Stimulated activated CD4-positive, alpha-beta T cell treated with anti-CD3 and anti-CD28 coated beads, Interleukin-1b, Interleukin-23, amount 100 ng/mL, for 4 hours (primary cell): ENCODE data around the gene SMYD1.

Source experiments
- DNase-seq, 2 donors: peaks; one replicate each; pipeline ENCODE4 v3.0.0-alpha.2; 2020; ENCODE audit warnings: low read depth in 2 of 2

SMYD1 gene

GRCh38 chr2:88141952-88142351 lies 74.3 kb downstream of the SMYD1 start:
- DNase-seq: no peak

GRCh38 chr2:88144271-88144670 lies 76.6 kb downstream of the SMYD1 start:
- DNase-seq: no peak

- no peak for DNase-seq
Measured at GRCh38 chr2:88144914-88145497, 77.4 kb downstream of the SMYD1 start.

GRCh38 chr2:88146590-88146989 lies 79.0 kb downstream of the SMYD1 start:
- no peak for DNase-seq

GRCh38 chr2:88147145-88147544 lies 79.5 kb downstream of the SMYD1 start:
- no peak for DNase-seq

- DNase-seq: no peak
Measured at GRCh38 chr2:88148929-88149438, 81.4 kb downstream of the SMYD1 start.

- DNase-seq: no peak
Measured at GRCh38 chr2:88159481-88159880, 91.9 kb downstream of the SMYD1 start.

GRCh38 chr2:88159955-88160415 lies 92.4 kb downstream of the SMYD1 start:
- DNase-seq: peak; percentile 26 to 51

GRCh38 chr2:88160517-88160916 lies 92.9 kb downstream of the SMYD1 start:
- DNase-seq: no peak

- no peak for DNase-seq
Measured at GRCh38 chr2:88161446-88162244, 94.0 kb downstream of the SMYD1 start.
